Activated CD4-positive, alpha-beta memory T cell treated with anti-CD3 and anti-CD28 coated beads, Interleukin-2, amount 10 ng/mL, durations not matched to agents 7 days and 5 days (primary cell): ENCODE data around the gene ZNF497. TPM values are rescaled to one million over a fixed set of nuclear protein-coding genes. Genes with fewer than 3 reads are reported as not detected.
"Not testable (repeated sequence)": the region's sequence is repeated elsewhere in the genome, so short reads cannot be mapped to it uniquely, and the experiment has no call there.

ENCODE experiments used
- CTCF ChIA-PET: fragments of 350-600 bp; sonication (Branson Sonifier 250); formaldehyde crosslinking; loops from one replicate; lab custom pipeline; 2021; ENCODE audit warnings: antibody characterized with exemption, inconsistent platforms; lab: Charles Lee
- POLR2A ChIA-PET: fragments of 350-600 bp; sonication (Branson Sonifier 250); formaldehyde crosslinking; loops from one replicate; lab custom pipeline; 2021; ENCODE audit warnings: antibody characterized with exemption; lab: Charles Lee
- DNase-seq: peaks from one replicate; pipeline ENCODE4 v3.0.0-alpha.2; 2020
- H3K27ac Mint-ChIP-seq: one replicate; pipeline ENCODE4 v1.8.0; 2021; ENCODE audit warnings: mild to moderate bottlenecking, mixed read lengths
- H3K27me3 Mint-ChIP-seq: one replicate; pipeline ENCODE4 v1.8.0; 2021; ENCODE audit warnings: mixed read lengths
- H3K36me3 Mint-ChIP-seq: one replicate; pipeline ENCODE4 v1.8.0; 2021; ENCODE audit warnings: low read depth, mixed read lengths
- H3K4me1 Mint-ChIP-seq: one replicate; pipeline ENCODE4 v1.8.0; 2021; ENCODE audit warnings: mixed read lengths
- H3K4me3 Mint-ChIP-seq: one replicate; pipeline ENCODE4 v1.8.0; 2021; ENCODE audit warnings: mild to moderate bottlenecking, mixed read lengths
- H3K9me3 Mint-ChIP-seq: one replicate; pipeline ENCODE4 v1.8.0; 2021; ENCODE audit warnings: mixed read lengths
- total RNA-seq, 2 experiments: library from RNA; stranded (reverse); gene quantifications; one replicate each; pipeline ENCODE4 v1.2.3, GENCODE V29; 2021

Gene ZNF497
- total RNA-seq, 2 experiments from 2014 or later: 1.1 to 1.2 TPM

- H3K4me1 Mint-ChIP-seq: peaks cover 46% of the 10 kb centered on the region
- ChIA-PET POLR2A (interaction anchor here (0.9 to 2.9 kb wide), 10 partner anchors 9 to 204 kb away, joined by 3 to 15 read pairs (median 6); partner anchors contain the start of genes CHMP2A, RNF225, ZBTB45 and ZNF274), CTCF (no interaction called here)
Observed at GRCh38 chr19:58386576-58387337, 24.2 kb upstream of the ZNF497 start, which contains the start of gene RPS5. Gene RPS5, plus strand, starts transcription at chr19:58387269. Its CDS starts 869 bp downstream, at chr19:58388138.

GRCh38 chr19:58385891-58386575 is 23.5 kb upstream of the ZNF497 start:
- H3K27ac Mint-ChIP-seq: peak overlapping the region; percentile 96
- H3K36me3 Mint-ChIP-seq: peaks cover 36% of the 10 kb centered on the region
- H3K27me3 Mint-ChIP-seq: no peaks in the 10 kb centered on the region
- peaks cover 50% of the 10 kb centered on the region for H3K4me1 Mint-ChIP-seq
- ChIA-PET POLR2A (interaction anchor here (0.7 to 2.9 kb wide), 10 partner anchors 10 to 169 kb away, joined by 3 to 15 read pairs (median 4); partner anchors contain the start of genes CHMP2A, RNF225, ZNF497 and ZNF584), CTCF (no interaction called here)
- H3K9me3 Mint-ChIP-seq: no peaks in the 10 kb centered on the region
- DNase-seq: peak; percentile 28
- H3K4me3 Mint-ChIP-seq: peak overlapping the region; percentile 95

More at GRCh38 chr19:58386576-58387337, 24.2 kb upstream of the ZNF497 start, which contains the start of gene RPS5:
- Mint-ChIP-seq H3K4me3 (peak within 1 kb of the TSS; percentile 95), H3K27me3 (no peaks in the 10 kb centered on the region), H3K9me3 (no peaks in the 10 kb centered on the region), H3K27ac (peak within 1 kb of the TSS; percentile 96), H3K36me3 (peaks cover 38% of the 10 kb centered on the region)
- DNase-seq: peak; percentile 96

DNA sequence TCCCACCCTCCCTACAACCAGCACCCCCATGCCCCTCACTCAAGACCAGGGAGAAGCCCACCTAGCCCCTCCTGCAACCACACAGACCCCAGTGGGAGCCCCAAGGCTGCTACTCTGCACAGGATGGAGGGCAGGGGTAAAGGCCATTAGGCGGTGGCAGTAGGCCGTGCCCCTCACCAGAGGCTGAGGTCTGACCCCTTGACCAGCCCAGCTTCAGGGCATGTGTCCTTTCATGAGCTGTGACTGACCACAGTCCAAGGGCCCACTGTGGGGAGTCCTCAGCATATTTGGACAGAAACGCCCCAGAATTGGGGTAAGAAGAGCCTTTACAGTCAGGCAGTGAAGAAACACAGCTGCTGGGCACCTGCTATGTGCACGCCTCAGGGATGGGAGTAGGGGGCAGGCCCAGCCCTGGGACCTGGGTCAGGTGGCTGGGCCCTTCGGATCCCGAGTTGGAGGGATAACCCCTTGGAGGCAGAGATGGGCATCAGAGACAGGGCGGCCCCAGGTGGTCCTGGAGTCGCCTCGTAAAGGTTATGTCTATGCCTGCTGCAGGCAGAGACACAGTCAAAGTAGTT is 22.9 kb upstream of the ZNF497 start:
- Mint-ChIP-seq H3K4me3 (peak overlapping the region; percentile 95), H3K27me3 (no peaks in the 10 kb centered on the region), H3K4me1 (peaks cover 44% of the 10 kb centered on the region), H3K9me3 (no peaks in the 10 kb centered on the region), H3K27ac (peak overlapping the region; percentile 96), H3K36me3 (peaks cover 31% of the 10 kb centered on the region)
- CTCF ChIA-PET: no interaction called here
- DNase-seq: no peak
- POLR2A ChIA-PET: interaction anchor here (0.7 to 2.9 kb wide), 4 partner anchors 22 to 80 kb away, joined by 3 to 15 read pairs (median 4); partner anchors contain the start of genes ZNF497 and ZNF584

DNA sequence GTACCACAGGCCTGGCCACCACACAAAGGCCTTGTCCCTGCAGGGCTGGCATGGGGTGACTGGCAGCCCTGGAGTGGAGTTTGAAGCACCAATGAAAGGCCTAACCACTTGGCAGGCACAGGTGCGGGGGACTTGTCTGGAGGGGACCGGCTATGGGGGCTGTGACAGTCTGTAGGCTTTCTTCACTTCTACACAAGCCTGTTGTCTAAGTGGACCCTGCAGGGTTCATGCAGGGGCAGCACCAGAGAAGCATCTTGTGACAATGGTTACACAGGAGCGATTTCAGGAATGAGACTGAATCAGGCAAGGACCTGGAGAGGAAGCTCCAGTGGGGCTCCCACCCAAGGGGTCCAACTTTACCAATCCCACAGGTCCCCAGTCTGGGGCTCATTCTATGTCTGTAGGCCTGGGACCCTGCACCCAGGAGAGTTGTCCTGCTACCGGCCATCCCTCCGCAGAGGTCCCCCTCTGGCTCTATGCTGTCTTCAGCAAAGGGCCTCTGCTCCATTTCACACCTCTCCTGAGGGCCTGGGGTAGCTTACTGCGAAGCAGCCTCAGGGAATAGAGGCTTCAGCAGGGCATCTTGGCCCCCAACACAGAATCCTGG is 20.5 kb upstream of the ZNF497 start:
- POLR2A ChIA-PET: interaction anchor here (1.6 kb wide), 1 partner anchor 106 kb away, joined by 3 read pairs; no protein-coding TSS in a partner anchor

GRCh38 chr19:58381460-58382212 is 19.1 kb upstream of the ZNF497 start:
- DNase-seq: no peak
- Mint-ChIP-seq H3K27ac (peak overlapping the region; percentile 84), H3K4me1 (peaks cover 36% of the 10 kb centered on the region), H3K27me3 (no peaks in the 10 kb centered on the region), H3K4me3 (peak overlapping the region; percentile 84), H3K9me3 (no peaks in the 10 kb centered on the region), H3K36me3 (no peaks in the 10 kb centered on the region)
- ChIA-PET POLR2A (interaction anchor here (1.0 to 1.4 kb wide), 5 partner anchors 19 to 199 kb away, joined by 3 to 9 read pairs (median 4); partner anchors contain the start of genes ZBTB45, ZNF274, ZNF497 and ZSCAN22), CTCF (interaction anchor here (0.9 to 1.5 kb wide), 3 partner anchors 27 to 139 kb away, joined by 3 to 4 read pairs (median 3); partner anchors contain the start of genes ZBTB45 and ZNF584)

More for the DNA sequence above, 20.5 kb upstream of the ZNF497 start:
- Mint-ChIP-seq H3K9me3 (no peaks in the 10 kb centered on the region), H3K27ac (no peak overlapping the region), H3K4me1 (peaks cover 43% of the 10 kb centered on the region), H3K36me3 (peaks cover 13% of the 10 kb centered on the region), H3K4me3 (peak overlapping the region; percentile 44), H3K27me3 (no peaks in the 10 kb centered on the region)
- CTCF ChIA-PET: no interaction called here
- no peak for DNase-seq

- peak within 1 kb of the TSS; percentile 84 for H3K4me3 Mint-ChIP-seq
- H3K36me3 Mint-ChIP-seq: no peaks in the 10 kb centered on the region
- H3K9me3 Mint-ChIP-seq: no peaks in the 10 kb centered on the region
- ChIA-PET CTCF (interaction anchor here (0.9 to 1.5 kb wide), 2 partner anchors 133 to 139 kb away, joined by 3 to 4 read pairs; partner anchors contain the start of gene ZBTB45), POLR2A (interaction anchor here (1.0 to 1.4 kb wide), 8 partner anchors 18 to 198 kb away, joined by 3 to 9 read pairs (median 4); partner anchors contain the start of genes ZBTB45, ZNF274, ZNF497 and ZSCAN22)
- H3K27ac Mint-ChIP-seq: peak within 1 kb of the TSS; percentile 84
- peaks cover 33% of the 10 kb centered on the region for H3K4me1 Mint-ChIP-seq
- no peaks in the 10 kb centered on the region for H3K27me3 Mint-ChIP-seq
- peak; percentile 99 for DNase-seq
Observed at GRCh38 chr19:58380662-58381459, 18.3 kb upstream of the ZNF497 start, which contains the start of gene ZNF837. Gene ZNF837, minus strand, starts transcription at chr19:58381030. Its CDS starts 11,698 bp downstream, at chr19:58369332.

GRCh38 chr19:58380037-58380661 is 17.6 kb upstream of the ZNF497 start:
- H3K9me3 Mint-ChIP-seq: no peaks in the 10 kb centered on the region
- peaks cover 27% of the 10 kb centered on the region for H3K4me1 Mint-ChIP-seq
- ChIA-PET CTCF (interaction anchor here (0.9 to 1.2 kb wide), 2 partner anchors 18 to 134 kb away, joined by 3 to 5 read pairs; partner anchors contain the start of gene ZNF497), POLR2A (interaction anchor here (0.8 to 1.4 kb wide), 6 partner anchors 10 to 197 kb away, joined by 3 to 6 read pairs (median 4); partner anchors contain the start of genes ZNF274, ZNF497, ZNF544 and ZSCAN22)
- DNase-seq: no peak
- H3K36me3 Mint-ChIP-seq: no peaks in the 10 kb centered on the region
- peak overlapping the region; percentile 84 for H3K4me3 Mint-ChIP-seq
- peak overlapping the region; percentile 84 for H3K27ac Mint-ChIP-seq
- no peaks in the 10 kb centered on the region for H3K27me3 Mint-ChIP-seq

GRCh38 chr19:58379246-58379645 is 16.7 kb upstream of the ZNF497 start:
- no peak for DNase-seq
- peak overlapping the region; percentile 84 for H3K4me3 Mint-ChIP-seq
- H3K4me1 Mint-ChIP-seq: peaks cover 27% of the 10 kb centered on the region
- H3K27ac Mint-ChIP-seq: peak overlapping the region; percentile 84
- H3K9me3 Mint-ChIP-seq: no peaks in the 10 kb centered on the region
- no peaks in the 10 kb centered on the region for H3K27me3 Mint-ChIP-seq
- ChIA-PET POLR2A (interaction anchor here (0.8 to 1.4 kb wide), 4 partner anchors 9 to 196 kb away, joined by 3 to 6 read pairs (median 4); partner anchors contain the start of genes ZNF274 and ZSCAN22), CTCF (interaction anchor here (0.9 to 1.2 kb wide), 2 partner anchors 17 to 135 kb away, joined by 3 to 5 read pairs; partner anchors contain the start of gene ZNF497)
- no peaks in the 10 kb centered on the region for H3K36me3 Mint-ChIP-seq

- DNase-seq, CTCF ChIA-PET, H3K27ac Mint-ChIP-seq, H3K9me3 Mint-ChIP-seq, H3K27me3 Mint-ChIP-seq, H3K4me3 Mint-ChIP-seq, H3K36me3 Mint-ChIP-seq: not testable (repeated sequence)
- POLR2A ChIA-PET: interaction anchor here (1.3 kb wide), 1 partner anchor 14 kb away, joined by 5 read pairs; the partner anchor contains the start of gene ZNF497
- H3K4me1 Mint-ChIP-seq: peaks cover 17% of the 10 kb centered on the region
Observed at GRCh38 chr19:58376724-58377123, 14.2 kb upstream of the ZNF497 start.

DNA sequence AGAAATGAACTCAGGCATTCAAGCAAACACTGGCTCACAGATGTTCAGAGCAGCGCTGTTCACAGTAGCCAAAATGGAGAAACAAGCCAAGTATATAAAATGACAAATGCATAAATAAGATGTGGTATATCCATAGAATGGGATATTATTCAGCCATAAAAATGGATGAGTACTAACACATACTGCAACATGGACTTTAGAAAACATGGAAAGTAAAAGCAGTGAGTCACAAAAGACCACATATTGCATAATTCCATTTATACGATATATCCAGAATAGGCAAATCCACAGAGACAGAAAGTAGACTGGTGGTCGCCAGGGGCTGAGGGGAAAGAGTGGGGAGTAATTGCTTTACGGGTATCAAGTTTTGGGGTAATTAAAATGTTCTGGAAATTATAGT is 11.6 kb upstream of the ZNF497 start:
- Mint-ChIP-seq H3K4me3 (no peak overlapping the region), H3K27me3 (no peaks in the 10 kb centered on the region), H3K9me3 (no peaks in the 10 kb centered on the region), H3K4me1 (peaks cover 4% of the 10 kb centered on the region), H3K36me3 (no peaks in the 10 kb centered on the region), H3K27ac (no peak overlapping the region)
- POLR2A ChIA-PET: no interaction called here
- CTCF ChIA-PET: interaction anchor here (0.6 kb wide), 1 partner anchor 57 kb away, joined by 3 read pairs; no protein-coding TSS in a partner anchor
- no peak for DNase-seq
